K562 (cell line): ENCODE measurements around the gene TCF4. TPM values are rescaled to one million over a fixed set of nuclear protein-coding genes. Genes with fewer than 3 reads are reported as not detected.

Source experiments
- ATAC-seq: fragments of 200-7000 bp; cut with Tn5 transposase; 3 replicates; pipeline ENCODE4 v1.9.1; 2020; ENCODE audit warnings: moderate library complexity
- BruUV-seq: library from RNA; stranded (reverse); fragments of 400-500 nt; replicated peaks from 2 replicates; lab custom pipeline; 2021; lab: Mats Ljungman, UMichigan
- CTCF ChIA-PET: fragments of 300-600 bp; formaldehyde crosslinking; extraction: SDS; loops from one replicate; lab custom pipeline; 2021; ENCODE audit warnings: low intra/inter-chr PET ratio; lab: Yijun Ruan, JAX
- POLR2A ChIA-PET: fragments of 300-600, 350-650 bp; sonication (Branson Sonifier 250); formaldehyde crosslinking; extraction: SDS; loops from one replicate; lab custom pipeline; 2021; ENCODE audit warnings: antibody characterized with exemption, inconsistent platforms; lab: Yijun Ruan, JAX
- DNase-seq, 4 experiments: peaks; one replicate each; pipeline versions ENCODE4 v3.0.0 to v3.0.0-alpha.2; 2011 to 2018; ENCODE audit warnings: low spot score in 3 of 4, mixed read lengths in 3 of 4; ENCODE audit errors: extremely low read depth in 1 of 4
- FAIRE-seq: peaks from 2 replicates; lab custom pipeline; 2011; peaks lifted over from hg19 to GRCh38; lab: Jason Lieb, UNC
- H2AFZ ChIP-seq: 2 replicates; pipeline ENCODE4 v1.6.0; 2011; ENCODE audit warnings: low read depth, low read length, control low read depth, inconsistent platforms
- H3K27ac ChIP-seq: fragments of 200-600 bp; 3 replicates; pipeline ENCODE4 v1.8.0; 2011; ENCODE audit warnings: low read depth, mild to moderate bottlenecking, control low read depth, inconsistent platforms, low read length, moderate library complexity, mixed read lengths; ENCODE audit errors: extremely low read depth
- H3K27me3 ChIP-seq, 2 experiments: fragments of 300-600 bp in 1 of 2; 2 replicates in 1 of 2; 3 replicates in 1 of 2; pipeline versions ENCODE4 v1.6.0 to v1.8.0; 2011; ENCODE audit warnings: inconsistent platforms in 2 of 2, low read length in 2 of 2, mild to moderate bottlenecking in 1 of 2, mixed read lengths in 1 of 2, moderate library complexity in 1 of 2; ENCODE audit not compliant: control insufficient read depth in 2 of 2, insufficient read depth in 2 of 2
- H3K36me3 ChIP-seq: fragments of 300-600 bp; 3 replicates; pipeline ENCODE4 v1.8.0; 2011; ENCODE audit warnings: mild to moderate bottlenecking, low read length, inconsistent platforms; ENCODE audit not compliant: control insufficient read depth, insufficient read depth
- H3K4me1 ChIP-seq, 2 experiments: fragments of 200-600 bp in 1 of 2; replicated peaks in 1 of 2; 2 replicates in 1 of 2; 3 replicates in 1 of 2; pipeline versions ENCODE4 v1.5.1 to v1.8.0; 2011; ENCODE audit warnings: inconsistent platforms in 2 of 2, low read length in 2 of 2, mild to moderate bottlenecking in 1 of 2, mixed read lengths in 1 of 2, moderate library complexity in 1 of 2; ENCODE audit not compliant: control insufficient read depth in 2 of 2, insufficient read depth in 2 of 2
- H3K4me2 ChIP-seq: 2 replicates; pipeline ENCODE4 v1.6.1; 2011; ENCODE audit warnings: low read length, control low read depth, inconsistent platforms, mixed read lengths; ENCODE audit not compliant: insufficient read depth
- H3K4me3 ChIP-seq: fragments of 200-600 bp; sonication (generic), shearing (Covaris generic); 2 replicates; pipeline ENCODE4 v1.5.1; 2016; ENCODE audit warnings: control low read depth, inconsistent platforms
- H3K79me2 ChIP-seq: fragments of 200-600 bp; 3 replicates; pipeline ENCODE4 v1.8.0; 2011; ENCODE audit warnings: low read length, inconsistent platforms; ENCODE audit not compliant: control insufficient read depth, insufficient read depth
- H3K9ac ChIP-seq, 2 experiments: 2 replicates each; pipeline versions ENCODE4 v1.6.0 to v1.6.1; 2011; ENCODE audit warnings: low read depth in 2 of 2, low read length in 2 of 2, control low read depth in 1 of 2, inconsistent platforms in 1 of 2, mild to moderate bottlenecking in 1 of 2, mixed read lengths in 1 of 2; ENCODE audit not compliant: insufficient read depth in 1 of 2
- H3K9me1 ChIP-seq: one replicate; pipeline ENCODE4 v1.6.0; 2011; ENCODE audit warnings: inconsistent platforms, mild to moderate bottlenecking, low read length, moderate library complexity; ENCODE audit not compliant: control insufficient read depth, insufficient read depth
- H3K9me3 ChIP-seq: replicated peaks from 2 replicates; pipeline ENCODE4 v1.5.1; 2011; ENCODE audit warnings: low read depth, low read length, inconsistent platforms; ENCODE audit not compliant: control insufficient read depth, insufficient read depth
- H4K20me1 ChIP-seq: replicated peaks from 2 replicates; pipeline ENCODE4 v1.6.1; 2011; ENCODE audit warnings: low read length, inconsistent platforms, mixed read lengths; ENCODE audit not compliant: control insufficient read depth, insufficient read depth
- BRD4 ChIP-seq: fragments of 200-600 bp; sonication (generic); IDR thresholded peaks from 2 replicates; pipeline ENCODE4 v1.6.1; 2017; ENCODE audit warnings: inconsistent platforms
- BRD9 ChIP-seq: fragments of 450-650 bp; IDR thresholded peaks from 2 replicates; pipeline ENCODE4 v1.6.1; 2018; ENCODE audit warnings: low read depth; ENCODE audit not compliant: partially characterized antibody
- CC2D1A ChIP-seq: fragments of 450-650 bp; IDR thresholded peaks from 2 replicates; pipeline ENCODE4 v1.6.1; 2017; ENCODE audit warnings: mild to moderate bottlenecking
- EP300 ChIP-seq: IDR thresholded peaks from 2 replicates; pipeline ENCODE4 v1.6.1; 2012; ENCODE audit warnings: low read length, improper control_type of control experiment
- KDM5B ChIP-seq: fragments of 200-600 bp; sonication (generic); IDR thresholded peaks from 2 replicates; pipeline ENCODE4 v1.6.1; 2012; ENCODE audit warnings: low read depth, mild to moderate bottlenecking, moderate library complexity, low read length, control low read depth, inconsistent platforms; ENCODE audit not compliant: insufficient replicate concordance
- LCOR ChIP-seq: sonication (generic); formaldehyde crosslinking; IDR thresholded peaks from 2 replicates; pipeline ENCODE4 v1.8.0; 2022; ENCODE audit warnings: mild to moderate bottlenecking, missing genetic modification reagents
- MCM3 ChIP-seq: fragments of 450-650 bp; IDR thresholded peaks from 2 replicates; pipeline ENCODE4 v1.6.1; 2016
- MLLT1 ChIP-seq, 2 experiments: fragments of 450-650 bp; IDR thresholded peaks; 2 replicates each; pipeline ENCODE4 v1.6.1; 2016
- MTA3 ChIP-seq: fragments of 450-650 bp; formaldehyde crosslinking; IDR thresholded peaks from 2 replicates; pipeline ENCODE4 v1.6.1; 2017; ENCODE audit warnings: mild to moderate bottlenecking, borderline replicate concordance
- PTRF ChIP-seq: fragments of 450-650 bp; IDR thresholded peaks from 2 replicates; pipeline ENCODE4 v1.6.1; 2016; ENCODE audit warnings: mild to moderate bottlenecking, missing genetic modification characterization, missing compliant biosample characterization
- TAF7 ChIP-seq: fragments of 450-650 bp; IDR thresholded peaks from 2 replicates; pipeline ENCODE4 v1.6.1; 2016; ENCODE audit warnings: missing genetic modification characterization, missing compliant biosample characterization
- VEZF1 ChIP-seq: fragments of 200-800 bp; sonication (Bioruptor generic); IDR thresholded peaks from 2 replicates; pipeline ENCODE4 v1.6.1; 2017; ENCODE audit warnings: missing genetic modification characterization, missing compliant biosample characterization
- ZBED1 ChIP-seq: IDR thresholded peaks from 2 replicates; pipeline ENCODE4 v1.6.1; 2014
- ZEB2 ChIP-seq: fragments of 450-650 bp; IDR thresholded peaks from 2 replicates; pipeline ENCODE4 v1.6.1; 2016
- ZKSCAN1 ChIP-seq: fragments of 150-350 bp; IDR thresholded peaks from 2 replicates; pipeline ENCODE4 v1.6.1; 2016; ENCODE audit warnings: low read depth, low read length
- WGBS: fragments of 100-300 bp; shearing (Covaris generic); methylation state at CpG from one replicate; pipeline ENCODE4 v1.1.6; 2016; ENCODE audit warnings: low coverage, mixed read lengths; ENCODE audit not compliant: insufficient coverage; ENCODE audit errors: missing lambda C conversion rate; 5-methylcytosine and 5-hydroxymethylcytosine counted together
- in situ Hi-C: fragments of 300-500 bp; cut with MboI; formaldehyde crosslinking; loops from 4 replicates; pipeline ENCODE4 v1.15.0; 2018; ENCODE audit warnings: inconsistent platforms, mixed read lengths
- intact Hi-C: fragments of 100-400 bp; cut with micrococcal nuclease; formaldehyde crosslinking; loops from 2 replicates; pipeline ENCODE4 v1.14.2; 2022
- polyA plus RNA-seq, 8 experiments: library from polyadenylated mRNA; depleted of rRNA in 4 of 8; stranded (reverse) in 5 of 8; unstranded in 3 of 8; fragments of >200 nt; fragmentation: Nextera tagmentation in 2 of 8; fragmentation: Illumina TruSeq in 1 of 8; extraction: Ambion mirVana in 2 of 8; extraction: Trizol in 1 of 8; gene quantifications; 2 replicates each; pipeline versions ENCODE4 v1.2.1 to v1.2.3, GENCODE V29; 2011 to 2014; ENCODE audit warnings: inconsistent platforms in 1 of 8, missing spikeins in 1 of 8
- total RNA-seq, 7 experiments: library from RNA; depleted of rRNA in 6 of 7; stranded (reverse); fragments of >200 nt in 6 of 7; fragmentation: Illumina TruSeq in 2 of 7; extraction: Trizol in 2 of 7; gene quantifications; 2 replicates each; pipeline versions ENCODE4 v1.2.1 to v1.2.3, GENCODE V29; 2011 to 2021; ENCODE audit warnings: low replicate concordance in 1 of 7

TCF4 gene
- total and polyA plus RNA-seq, 9 of the 15 experiments (the other 6 are each of a cell fraction or from before 2014, with no cell fraction given) = 4.8 to 24.7 (median 15.2) TPM

- no TSS peak for BruUV-seq
- Histone ChIP-seq H3K4me3 (no peak overlapping the region), H3K79me2 (peaks cover 18% of the 10 kb centered on the region), H3K9me1 (no peaks in the 10 kb centered on the region), H3K27ac (no peak overlapping the region), H4K20me1 (no peaks in the 10 kb centered on the region), H3K9ac (no peak overlapping the region), H3K9me3 (no peaks in the 10 kb centered on the region), H2AFZ (no peak overlapping the region), H3K36me3 (no peaks in the 10 kb centered on the region), H3K4me1 (peaks cover 0 to 8% of the 10 kb centered on the region in 2 experiments; a peak in 2 of 5 replicates), H3K27me3 (no peaks in the 10 kb centered on the region), H3K4me2 (no peak overlapping the region)
- in situ Hi-C loops = no loop called here
- ATAC-seq (no peak), FAIRE-seq (no peak), DNase-seq (no peak)
- WGBS = no CpG with 5 or more reads among the region's 2 CpGs
- intact Hi-C loops = no loop called here
- CTCF ChIA-PET = no interaction called here
- POLR2A ChIA-PET = no interaction called here
- TF ChIP-seq EP300 (no peak), MTA3 (no peak), ZKSCAN1 (no peak), LCOR (CRISPR knock-in tag) (no peak), ZBED1 (no peak), CC2D1A (no peak), MLLT1 (IDR thresholded peaks at IDR 0.05) (no peak), PTRF (tag) (no peak), MCM3 (no peak), VEZF1 (CRISPR knock-in tag) (no peak), BRD4 (no peak), BRD9 (no peak), ZEB2 (no peak), TAF7 (tag) (no peak), KDM5B (no peak)
Measured at GRCh38 chr18:55541571-55541970, 46.4 kb downstream of the TCF4 start.
